CD4-positive, alpha-beta T cell treated with Interferon gamma for 1 hour (primary cell): ENCODE results near the gene EPS8.

ENCODE experiments used
- DNase-seq: peaks from one replicate; pipeline ENCODE4 v3.0.0-alpha.2; 2020

Gene EPS8

GRCh38 chr12:15789220-15790171 lies at the start of gene EPS8:
EPS8 (minus strand) TSS chr12:15789388; CDS start chr12:15682951, 106,437 bp downstream.
- DNase-seq = peak; percentile 89

GRCh38 chr12:15837141-15837790 lies 48.1 kb upstream of the EPS8 start:
- DNase-seq = no peak

GRCh38 chr12:15834575-15834974 lies 45.4 kb upstream of the EPS8 start:
- no peak for DNase-seq

GRCh38 chr12:15831315-15831978 lies 42.3 kb upstream of the EPS8 start:
- DNase-seq = no peak

GRCh38 chr12:15830538-15830937 lies 41.4 kb upstream of the EPS8 start:
- no peak for DNase-seq

- no peak for DNase-seq
Measured at GRCh38 chr12:15829949-15830348, 40.8 kb upstream of the EPS8 start.

GRCh38 chr12:15829255-15829654 lies 40.1 kb upstream of the EPS8 start:
- no peak for DNase-seq

- DNase-seq = no peak
Measured at GRCh38 chr12:15827136-15827535, 37.9 kb upstream of the EPS8 start.

- DNase-seq = no peak
Measured at GRCh38 chr12:15824516-15824915, 35.3 kb upstream of the EPS8 start.

GRCh38 chr12:15823360-15824128 lies 34.4 kb upstream of the EPS8 start:
- DNase-seq = no peak

- DNase-seq = no peak
Measured at GRCh38 chr12:15819644-15820437, 30.7 kb upstream of the EPS8 start.

GRCh38 chr12:15818418-15818817 lies 29.2 kb upstream of the EPS8 start:
- DNase-seq = no peak

GRCh38 chr12:15815730-15816129 lies 26.5 kb upstream of the EPS8 start:
- no peak for DNase-seq

GRCh38 chr12:15811214-15812127 lies 22.3 kb upstream of the EPS8 start:
- no peak for DNase-seq

- no peak for DNase-seq
Measured at GRCh38 chr12:15808652-15809051, 19.5 kb upstream of the EPS8 start.

GRCh38 chr12:15808250-15808649 lies 19.1 kb upstream of the EPS8 start:
- DNase-seq = no peak

- no peak for DNase-seq
Measured at GRCh38 chr12:15806826-15807225, 17.6 kb upstream of the EPS8 start.

- no peak for DNase-seq
Measured at GRCh38 chr12:15801770-15802744, 12.9 kb upstream of the EPS8 start.

GRCh38 chr12:15800278-15800677 lies 11.1 kb upstream of the EPS8 start:
- DNase-seq = no peak

- no peak for DNase-seq
Measured at GRCh38 chr12:15797818-15798217, 8.6 kb upstream of the EPS8 start.
